ENCODE results near the gene ATP23.

Gene ATP23

GRCh38 chr12:57992001-57992400, 50.6 kb downstream of the ATP23 start:
- H3K4me3 ChIP-seq (ENCODE audit: low read length), result no peak overlapping the region
- TF ChIP-seq CTCF (conservative IDR thresholded peaks at IDR 0.05; ENCODE audit: low read length), result no peak
- no peak for DNase-seq (ENCODE audit: low read depth)

DNA sequence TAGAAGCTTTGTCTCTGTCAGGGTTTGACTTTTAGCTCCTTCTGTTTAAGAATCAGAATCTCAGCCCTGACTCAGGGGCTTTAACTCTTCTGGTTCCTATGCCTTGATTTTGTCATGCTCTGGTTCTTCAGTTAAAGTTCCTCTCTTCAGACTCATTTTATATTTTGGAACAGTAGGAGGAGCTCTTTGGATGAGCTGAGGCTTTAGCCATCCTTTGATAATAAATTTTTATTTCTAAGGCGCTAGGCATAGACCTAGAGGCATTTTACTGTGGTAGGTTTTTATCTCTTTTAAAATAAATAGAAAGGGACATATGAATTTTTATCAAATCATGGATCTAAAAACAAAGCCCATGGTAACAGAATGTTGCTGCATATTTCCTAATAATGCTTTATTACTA, 51.7 kb downstream of the ATP23 start:
- DNase-seq (ENCODE audit: low read depth), result peak; percentile 3
- no peak overlapping the region for H3K4me3 ChIP-seq (ENCODE audit: low read length)
- TF ChIP-seq CTCF (conservative IDR thresholded peaks at IDR 0.05; ENCODE audit: low read length), result peak; percentile 35; the same call in 1 of the 2 replicates

DNA sequence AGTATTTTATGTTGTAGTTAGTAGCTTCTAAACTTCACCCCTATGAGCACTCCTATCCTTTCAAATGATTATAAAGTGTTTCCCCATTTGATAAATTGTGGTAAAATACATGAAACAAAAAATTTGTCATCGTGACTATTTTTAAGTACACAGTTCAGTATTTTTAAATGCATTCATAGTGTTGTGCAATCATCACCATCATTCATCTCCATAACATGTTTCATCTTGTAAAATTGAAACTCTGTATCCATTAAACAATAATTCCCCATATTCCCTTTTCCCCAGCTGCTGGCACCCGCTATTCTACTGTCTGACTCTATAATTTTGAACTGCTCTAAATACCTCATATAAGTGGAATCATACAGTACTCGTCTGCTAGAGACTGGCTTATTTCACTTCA, 52.5 kb downstream of the ATP23 start:
- no peak overlapping the region for H3K4me3 ChIP-seq (ENCODE audit: low read length)
- DNase-seq (ENCODE audit: low read depth), result no peak
- no peak for TF ChIP-seq CTCF (conservative IDR thresholded peaks at IDR 0.05; ENCODE audit: low read length)

GRCh38 chr12:57996520-57996919, 55.2 kb downstream of the ATP23 start:
- TF ChIP-seq CTCF (conservative IDR thresholded peaks at IDR 0.05; ENCODE audit: low read length), result no peak
- DNase-seq (ENCODE audit: low read depth), result no peak
- H3K4me3 ChIP-seq (ENCODE audit: low read length), result no peak overlapping the region

GRCh38 chr12:57998251-57998650, 56.9 kb downstream of the ATP23 start:
- TF ChIP-seq CTCF (conservative IDR thresholded peaks at IDR 0.05; ENCODE audit: low read length), result no peak
- no peak for DNase-seq (ENCODE audit: low read depth)
- H3K4me3 ChIP-seq (ENCODE audit: low read length), result no peak overlapping the region

DNA sequence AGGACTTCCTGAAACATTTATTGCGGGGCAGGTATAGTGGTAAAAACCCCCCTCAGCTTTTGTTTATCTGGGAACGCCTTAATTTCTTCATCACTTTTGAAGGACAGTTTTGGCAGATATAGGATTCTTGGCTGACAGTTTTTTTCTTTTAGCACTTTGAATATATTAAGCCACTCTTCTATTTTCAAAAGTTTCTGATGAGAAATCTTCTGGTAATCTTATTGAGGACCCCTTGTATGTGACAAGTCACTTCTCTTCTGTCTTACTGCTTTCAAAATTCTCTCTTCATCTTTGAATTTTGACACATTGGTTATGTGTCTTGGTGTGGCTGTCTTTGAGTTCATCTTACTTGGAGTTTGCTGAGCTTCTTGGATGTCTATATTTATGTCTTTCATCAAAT, 59.1 kb downstream of the ATP23 start:
- no peak overlapping the region for H3K4me3 ChIP-seq (ENCODE audit: low read length)
- no peak for DNase-seq (ENCODE audit: low read depth)
- no peak for TF ChIP-seq CTCF (conservative IDR thresholded peaks at IDR 0.05; ENCODE audit: low read length)

GRCh38 chr12:58007875-58008274, 66.5 kb downstream of the ATP23 start:
- no peak for TF ChIP-seq CTCF (conservative IDR thresholded peaks at IDR 0.05; ENCODE audit: low read length)
- H3K4me3 ChIP-seq (ENCODE audit: low read length), result no peak overlapping the region
- DNase-seq (ENCODE audit: low read depth), result no peak

Measured in AG10803 (cell line).